CD4-positive, alpha-beta T cell (primary cell): Measurements from ENCODE around the gene DFFA. TPM values are rescaled to one million over a fixed set of nuclear protein-coding genes. Genes with fewer than 3 reads are reported as not detected.

ENCODE experiments used
- ATAC-seq: fragments of 200-7000 bp; cut with Tn5 transposase; one replicate; pipeline ENCODE4 v1.10.0; 2022; ENCODE audit warnings: mild to moderate bottlenecking; ENCODE audit not compliant: poor library complexity
- CTCF ChIA-PET: fragments of 350-600 bp; sonication (Branson Sonifier 250); formaldehyde crosslinking; loops from one replicate; lab custom pipeline; 2021; ENCODE audit warnings: antibody characterized with exemption, inconsistent platforms; lab: Charles Lee
- POLR2A ChIA-PET: fragments of 350-600 bp; sonication (Branson Sonifier 250); formaldehyde crosslinking; loops from one replicate; lab custom pipeline; 2021; ENCODE audit warnings: antibody characterized with exemption, inconsistent platforms; lab: Charles Lee
- DNase-seq, 14 experiments: peaks; one replicate each; pipeline ENCODE4 v3.0.0-alpha.2; 2013 to 2020; ENCODE audit warnings: mixed read lengths in 2 of 14
- H3K27ac ChIP-seq, 2 donors: one replicate each; pipeline versions ENCODE4 v1.5.1 to v1.7.0; 2013; ENCODE audit warnings: low read length in 2 of 2, low read depth in 1 of 2, mild to moderate bottlenecking in 1 of 2
- H3K27me3 ChIP-seq, 2 experiments: 1 replicate in 1 of 2; 2 replicates in 1 of 2; pipeline versions ENCODE4 v1.6.1 to v1.7.0; 2013; ENCODE audit warnings: low read length in 2 of 2, control low read depth in 1 of 2, mild to moderate bottlenecking in 1 of 2, moderate library complexity in 1 of 2; ENCODE audit not compliant: insufficient read depth in 2 of 2, control insufficient read depth in 1 of 2
- H3K36me3 ChIP-seq: one replicate; pipeline ENCODE4 v1.6.1; 2013; ENCODE audit warnings: low read length, control low read depth; ENCODE audit not compliant: insufficient read depth
- H3K4me1 ChIP-seq: one replicate; pipeline ENCODE4 v1.6.1; 2013; ENCODE audit warnings: low read length, control low read depth; ENCODE audit not compliant: insufficient read depth
- H3K4me3 ChIP-seq: one replicate; pipeline ENCODE4 v1.5.1; 2013; ENCODE audit warnings: mild to moderate bottlenecking, low read length, moderate library complexity
- H3K9me3 ChIP-seq, 2 experiments: 1 replicate in 1 of 2; 2 replicates in 1 of 2; pipeline versions ENCODE4 v1.6.1 to v1.7.0; 2013; ENCODE audit warnings: low read length in 2 of 2, mild to moderate bottlenecking in 2 of 2, control low read depth in 1 of 2, moderate library complexity in 1 of 2; ENCODE audit not compliant: control insufficient read depth in 1 of 2, insufficient read depth in 1 of 2
- H3K27ac Mint-ChIP-seq: one replicate; pipeline ENCODE4 v1.8.0; 2020; ENCODE audit warnings: mixed read lengths
- H3K27me3 Mint-ChIP-seq: one replicate; pipeline ENCODE4 v1.8.0; 2021; ENCODE audit warnings: mixed read lengths
- H3K36me3 Mint-ChIP-seq: one replicate; pipeline ENCODE4 v1.8.0; 2021; ENCODE audit warnings: low read depth, mixed read lengths
- H3K4me1 Mint-ChIP-seq: one replicate; pipeline ENCODE4 v1.8.0; 2021; ENCODE audit warnings: low read depth, mixed read lengths
- H3K4me3 Mint-ChIP-seq: one replicate; pipeline ENCODE4 v1.8.0; 2020; ENCODE audit warnings: mild to moderate bottlenecking, mixed read lengths
- H3K9me3 Mint-ChIP-seq: one replicate; pipeline ENCODE4 v1.8.0; 2020; ENCODE audit warnings: mixed read lengths
- CTCF ChIP-seq: fragments of 200-600 bp; IDR thresholded peaks from one replicate; pipeline ENCODE4 v1.8.0; 2022; ENCODE audit warnings: antibody characterized with exemption, mild to moderate bottlenecking
- intact Hi-C, 2 experiments: fragments of 100-400 bp; cut with DNase I in 1 of 2; cut with micrococcal nuclease in 1 of 2; formaldehyde crosslinking; loops; one replicate each; pipeline versions ENCODE4 v1.15.1 to v1.9.0; 2023 to 2025; cut with DNase I, micrococcal nuclease
- total RNA-seq, 174 experiments: library from RNA in 2 of 174; stranded (reverse) in 2 of 174; gene quantifications; one replicate each; pipeline ENCODE4 v1.2.3 and lab custom pipeline; 2021 to 2026

DFFA gene
- total RNA-seq, 2 experiments from 2014 or later: 7.4 to 9.1 TPM

- Histone ChIP-seq H3K36me3 (peaks cover 5% of the 10 kb centered on the region), H3K4me1 (no peaks in the 10 kb centered on the region), H3K27ac (no peak overlapping the region), H3K4me3 (no peak overlapping the region), H3K27me3 (no peaks in the 10 kb centered on the region), H3K9me3 (peaks cover 0 to 6% of the 10 kb centered on the region in 2 experiments)
- ChIA-PET POLR2A (no interaction called here), CTCF (interaction anchor here (0.9 to 2.6 kb wide), 2 partner anchors 10 to 55 kb away, joined by 3 to 16 read pairs; no protein-coding TSS in a partner anchor)
- Mint-ChIP-seq H3K27ac (no peak overlapping the region), H3K4me1 (peaks cover 19% of the 10 kb centered on the region), H3K9me3 (peaks cover 3% of the 10 kb centered on the region), H3K27me3 (no peaks in the 10 kb centered on the region), H3K4me3 (no peak overlapping the region), H3K36me3 (peaks cover 19% of the 10 kb centered on the region)
- no peak for TF ChIP-seq CTCF
- no peak for ATAC-seq
- intact Hi-C loops: no loop called here
- no peak for DNase-seq
Measured at GRCh38 chr1:10484521-10484920, 12.2 kb upstream of the DFFA start.

GRCh38 chr1:10480614-10481013 lies 8.3 kb upstream of the DFFA start:
- Histone ChIP-seq H3K27me3 (no peaks in the 10 kb centered on the region), H3K36me3 (no peaks in the 10 kb centered on the region), H3K4me3 (no peak overlapping the region), H3K4me1 (peaks cover 13% of the 10 kb centered on the region), H3K9me3 (peaks cover 0 to under 1% of the 10 kb centered on the region in 2 experiments), H3K27ac (no peak overlapping the region)
- Mint-ChIP-seq H3K27me3 (no peaks in the 10 kb centered on the region), H3K36me3 (peaks cover 14% of the 10 kb centered on the region), H3K4me3 (no peak overlapping the region), H3K27ac (no peak overlapping the region), H3K9me3 (peaks cover 3% of the 10 kb centered on the region), H3K4me1 (peaks cover 35% of the 10 kb centered on the region)
- intact Hi-C loops: no loop called here
- TF ChIP-seq CTCF: no peak
- ATAC-seq (no peak), DNase-seq (no peak)
- ChIA-PET CTCF (no interaction called here), POLR2A (no interaction called here)

GRCh38 chr1:10479296-10479695 lies 7.0 kb upstream of the DFFA start:
- TF ChIP-seq CTCF: no peak
- Mint-ChIP-seq H3K27me3 (no peaks in the 10 kb centered on the region), H3K36me3 (peaks cover 11% of the 10 kb centered on the region), H3K4me3 (no peak overlapping the region), H3K9me3 (no peaks in the 10 kb centered on the region), H3K4me1 (peaks cover 38% of the 10 kb centered on the region), H3K27ac (no peak overlapping the region)
- Histone ChIP-seq H3K4me3 (no peak overlapping the region), H3K27ac (no peak overlapping the region), H3K36me3 (no peaks in the 10 kb centered on the region), H3K27me3 (no peaks in the 10 kb centered on the region), H3K9me3 (no peaks in the 10 kb centered on the region), H3K4me1 (peaks cover 23% of the 10 kb centered on the region)
- intact Hi-C loops: loop anchor here (5.0 to 10.0 kb wide), 4 partner anchors 84 to 1753 kb away; partner anchors contain the start of genes H6PD (in 1 of the 2), PGD (in 1 of the 2), TARDBP (in 1 of the 2) and VPS13D (in 1 of the 2)
- CTCF ChIA-PET: no interaction called here
- POLR2A ChIA-PET: no interaction called here
- ATAC-seq: no peak
- no peak for DNase-seq
